PFSK-1 (cell line): ENCODE results near the gene NME4.

Experiments used
- POLR2AphosphoS5 ChIP-seq: IDR thresholded peaks from 2 replicates; pipeline ENCODE4 v1.6.1; 2012; ENCODE audit warnings: low read depth, mild to moderate bottlenecking, control low read depth, low read length, moderate library complexity
- TAF1 ChIP-seq: IDR thresholded peaks from 2 replicates; pipeline ENCODE4 v1.6.1; 2012; ENCODE audit warnings: low read length, control low read depth, borderline replicate concordance; ENCODE audit not compliant: insufficient read depth

DNA sequence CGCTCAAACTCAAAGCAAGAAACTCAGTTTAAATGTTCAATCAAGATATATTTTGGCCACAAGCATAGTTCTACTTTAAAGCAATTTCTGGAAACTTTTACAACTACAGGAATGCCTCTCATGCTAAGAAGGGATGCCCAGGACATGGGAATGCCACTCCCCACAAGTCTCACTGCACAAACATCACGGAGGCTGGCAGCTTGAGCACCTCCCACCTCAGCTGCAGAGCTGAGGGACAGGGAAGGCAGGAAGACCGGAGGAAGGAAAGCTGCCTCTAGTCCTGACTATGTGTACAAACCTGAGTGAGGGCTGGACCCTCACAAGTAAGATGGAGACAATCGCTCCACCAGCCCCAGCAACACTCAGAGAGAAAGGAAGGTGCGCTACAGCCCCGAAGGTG, 49.8 kb upstream of the NME4 start:
- TF ChIP-seq TAF1, result no peak
- no peak for TF ChIP-seq POLR2AphosphoS5
